Choroid plexus epithelial cell (primary cell): ENCODE results near the gene PTPN18.

Experiments used
- DNase-seq: peaks from one replicate; pipeline ENCODE4 v3.0.0-alpha.2; 2010; ENCODE audit warnings: low read depth
- H3K4me3 ChIP-seq: 2 replicates; pipeline ENCODE4 v1.5.1; 2011; ENCODE audit warnings: low read depth, mild to moderate bottlenecking, control low read depth, low read length, moderate library complexity
- TF ChIP-seq, protein P1 (sequence below): conservative IDR thresholded peaks from 2 replicates; pipeline ENCODE4 v1.5.1; 2011; ENCODE audit warnings: low read depth, mild to moderate bottlenecking, control low read depth, inconsistent platforms, low read length, moderate library complexity

The PTPN18 gene

GRCh38 chr2:130342020-130342532 lies 13.8 kb upstream of the PTPN18 start:
- TF ChIP-seq, protein P1, sequence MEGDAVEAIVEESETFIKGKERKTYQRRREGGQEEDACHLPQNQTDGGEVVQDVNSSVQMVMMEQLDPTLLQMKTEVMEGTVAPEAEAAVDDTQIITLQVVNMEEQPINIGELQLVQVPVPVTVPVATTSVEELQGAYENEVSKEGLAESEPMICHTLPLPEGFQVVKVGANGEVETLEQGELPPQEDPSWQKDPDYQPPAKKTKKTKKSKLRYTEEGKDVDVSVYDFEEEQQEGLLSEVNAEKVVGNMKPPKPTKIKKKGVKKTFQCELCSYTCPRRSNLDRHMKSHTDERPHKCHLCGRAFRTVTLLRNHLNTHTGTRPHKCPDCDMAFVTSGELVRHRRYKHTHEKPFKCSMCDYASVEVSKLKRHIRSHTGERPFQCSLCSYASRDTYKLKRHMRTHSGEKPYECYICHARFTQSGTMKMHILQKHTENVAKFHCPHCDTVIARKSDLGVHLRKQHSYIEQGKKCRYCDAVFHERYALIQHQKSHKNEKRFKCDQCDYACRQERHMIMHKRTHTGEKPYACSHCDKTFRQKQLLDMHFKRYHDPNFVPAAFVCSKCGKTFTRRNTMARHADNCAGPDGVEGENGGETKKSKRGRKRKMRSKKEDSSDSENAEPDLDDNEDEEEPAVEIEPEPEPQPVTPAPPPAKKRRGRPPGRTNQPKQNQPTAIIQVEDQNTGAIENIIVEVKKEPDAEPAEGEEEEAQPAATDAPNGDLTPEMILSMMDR: no peak
- H3K4me3 ChIP-seq: peak overlapping the region; percentile 86
- peak; percentile 97 for DNase-seq

- TF ChIP-seq, protein P1: peak; percentile 52
- peak; percentile 100 for DNase-seq
Measured at GRCh38 chr2:130342533-130343275, 13.2 kb upstream of the PTPN18 start, which contains the start of gene IMP4. Gene IMP4 (plus strand): TSS chr2:130342897. CDS start chr2:130342933, 36 bp downstream.

DNA sequence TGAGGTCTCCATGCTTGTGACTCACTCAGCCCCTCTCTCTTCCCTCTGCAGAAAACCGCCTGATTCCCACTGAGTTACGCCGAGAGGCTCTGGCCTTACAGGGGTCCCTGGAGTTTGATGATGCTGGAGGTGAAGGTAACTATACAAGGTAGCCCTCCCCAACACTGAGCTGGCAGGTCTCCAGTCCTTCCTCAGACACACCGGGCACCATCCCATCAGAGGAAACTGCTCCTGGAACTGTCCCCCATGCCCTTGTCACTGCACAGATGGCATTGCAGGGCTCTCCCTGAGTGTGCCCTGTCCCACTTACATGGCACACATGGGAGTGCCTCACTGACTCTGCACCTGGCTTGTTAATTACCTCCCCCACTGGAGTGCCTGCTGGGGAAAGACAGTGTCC lies 11.3 kb upstream of the PTPN18 start:
- no peak overlapping the region for H3K4me3 ChIP-seq
- DNase-seq: no peak

More at GRCh38 chr2:130342533-130343275, 13.2 kb upstream of the PTPN18 start, which contains the start of gene IMP4:
- H3K4me3 ChIP-seq: peak within 1 kb of the TSS; percentile 86

GRCh38 chr2:130345091-130345490 lies 10.8 kb upstream of the PTPN18 start:
- TF ChIP-seq, protein P1: no peak

More for the DNA sequence above, 11.3 kb upstream of the PTPN18 start:
- TF ChIP-seq, protein P1: no peak

GRCh38 chr2:130345611-130346010 lies 10.2 kb upstream of the PTPN18 start:
- no peak for DNase-seq
- H3K4me3 ChIP-seq: no peak overlapping the region

More at GRCh38 chr2:130345091-130345490, 10.8 kb upstream of the PTPN18 start:
- no peak overlapping the region for H3K4me3 ChIP-seq
- no peak for DNase-seq

GRCh38 chr2:130346041-130346740 lies 9.7 kb upstream of the PTPN18 start:
- DNase-seq: no peak
- TF ChIP-seq, protein P1: no peak
- H3K4me3 ChIP-seq: no peak overlapping the region

More at GRCh38 chr2:130345611-130346010, 10.2 kb upstream of the PTPN18 start:
- TF ChIP-seq, protein P1: no peak
